ENCODE measurements around the gene WHRN. TPM values are rescaled to one million over a fixed set of nuclear protein-coding genes. Genes with fewer than 3 reads are reported as not detected.

Gene WHRN
- total and polyA plus RNA-seq, 2 donors (not counting 1 experiment from before 2014, with no cell fraction given) = 19.4 to 95.7 TPM

- DNase-seq (no peak), ATAC-seq (ENCODE audit: low read depth) (no peak)
- Mint-ChIP-seq H3K4me1 (peaks cover 15% of the 10 kb centered on the region), H3K4me3 (no peak overlapping the region), H3K27me3 (no peaks in the 10 kb centered on the region), H3K9me3 (ENCODE audit: insufficient read depth) (no peaks in the 10 kb centered on the region), H3K27ac (peak overlapping the region; percentile 72)
- no peaks in the 10 kb centered on the region for H3K27me3 ChIP-seq (replicated peaks in 1 of 4; ENCODE audit: control extremely low read depth in 1 of 4, control insufficient read depth in 3 of 4, insufficient read depth in 4 of 4, low read length in 3 of 4)
- peak overlapping the region; percentile 6 to 41 for H3K27ac ChIP-seq (ENCODE audit: low read length in 2 of 2)
- H2AFZ ChIP-seq (ENCODE audit: insufficient read depth, low read depth, low read length, poor library complexity, severe bottlenecking) = no peak overlapping the region
- no peaks in the 10 kb centered on the region for H3K9me3 ChIP-seq (ENCODE audit: control extremely low read depth in 1 of 3, control insufficient read depth in 2 of 3, insufficient read depth in 1 of 3, low read length in 2 of 3)
- H4K20me1 ChIP-seq (ENCODE audit: control insufficient read depth, insufficient read depth, low read length, poor library complexity, severe bottlenecking) = peaks cover 70% of the 10 kb centered on the region
- peaks cover 4 to 14% of the 10 kb centered on the region in 2 donors for H3K4me1 ChIP-seq (ENCODE audit: control insufficient read depth in 2 of 2, insufficient read depth in 2 of 2, low read length in 2 of 2)
- ChIA-PET POLR2A (no interaction called here), CTCF (no interaction called here)
- H3K79me2 ChIP-seq (ENCODE audit: control insufficient read depth, insufficient read depth, low read length) = peaks cover 68% of the 10 kb centered on the region
- intact Hi-C loops (cut with micrococcal nuclease) = no loop called here
- H3K4me3 ChIP-seq (ENCODE audit: control extremely low read depth in 1 of 5, extremely low read depth in 1 of 5, insufficient read depth in 1 of 5, low read depth in 2 of 5, low read length in 4 of 5) = no peak overlapping the region
- no peak overlapping the region for H3K4me2 ChIP-seq (replicated peaks; ENCODE audit: low read depth, low read length, poor library complexity, severe bottlenecking)
- H3K36me3 ChIP-seq (replicated peaks in 1 of 2; ENCODE audit: control extremely low read depth in 1 of 2, control insufficient read depth in 1 of 2, extremely low read depth in 1 of 2, insufficient read depth in 2 of 2, low read length in 1 of 2) = peaks cover 10 to 93% of the 10 kb centered on the region in 2 experiments
- WGBS (ENCODE audit: insufficient coverage) = 94% methylated on average over 9 of the region's 9 CpGs
- H3K9ac ChIP-seq (ENCODE audit: low read length) = no peak overlapping the region
- TF ChIP-seq EZH2 (IDR thresholded peaks at IDR 0.05; ENCODE audit: borderline replicate concordance, insufficient read depth, low read depth, low read length, poor library complexity, severe bottlenecking) (no peak), CTCF (IDR thresholded peaks at IDR 0.05) (no peak)
These were observed 147.4 kb downstream of the WHRN start for GRCh38 chr9:114357911-114358328.

- Histone ChIP-seq H3K27me3 (replicated peaks in 1 of 4; ENCODE audit: control extremely low read depth in 1 of 4, control insufficient read depth in 3 of 4, insufficient read depth in 4 of 4, low read length in 3 of 4) (no peaks in the 10 kb centered on the region), H3K4me1 (ENCODE audit: control insufficient read depth in 2 of 2, insufficient read depth in 2 of 2, low read length in 2 of 2) (peaks cover 0 to 9% of the 10 kb centered on the region in 2 donors), H3K79me2 (ENCODE audit: control insufficient read depth, insufficient read depth, low read length) (peaks cover 63% of the 10 kb centered on the region), H3K27ac (ENCODE audit: low read length in 2 of 2) (peak overlapping the region in 1 of 2 donors; percentile 7), H3K36me3 (replicated peaks in 1 of 2; ENCODE audit: control extremely low read depth in 1 of 2, control insufficient read depth in 1 of 2, extremely low read depth in 1 of 2, insufficient read depth in 2 of 2, low read length in 1 of 2) (peaks cover 10 to 92% of the 10 kb centered on the region in 2 experiments), H3K4me2 (replicated peaks; ENCODE audit: low read depth, low read length, poor library complexity, severe bottlenecking) (no peak overlapping the region), H2AFZ (ENCODE audit: insufficient read depth, low read depth, low read length, poor library complexity, severe bottlenecking) (no peak overlapping the region), H3K9me3 (ENCODE audit: control extremely low read depth in 1 of 3, control insufficient read depth in 2 of 3, insufficient read depth in 1 of 3, low read length in 2 of 3) (no peaks in the 10 kb centered on the region), H3K4me3 (ENCODE audit: control extremely low read depth in 1 of 5, extremely low read depth in 1 of 5, insufficient read depth in 1 of 5, low read depth in 2 of 5, low read length in 4 of 5) (no peak overlapping the region), H4K20me1 (ENCODE audit: control insufficient read depth, insufficient read depth, low read length, poor library complexity, severe bottlenecking) (peaks cover 67% of the 10 kb centered on the region), H3K9ac (ENCODE audit: low read length) (no peak overlapping the region)
- ChIA-PET POLR2A (no interaction called here), CTCF (no interaction called here)
- Mint-ChIP-seq H3K4me1 (peaks cover 13% of the 10 kb centered on the region), H3K27ac (peak overlapping the region; percentile 68), H3K4me3 (no peak overlapping the region), H3K9me3 (ENCODE audit: insufficient read depth) (no peaks in the 10 kb centered on the region), H3K27me3 (no peaks in the 10 kb centered on the region)
- DNase-seq = no peak
- WGBS (ENCODE audit: insufficient coverage) = 95% methylated on average over 4 of the region's 6 CpGs
- intact Hi-C loops (cut with micrococcal nuclease) = no loop called here
- no peak for ATAC-seq (ENCODE audit: low read depth)
- TF ChIP-seq CTCF (IDR thresholded peaks at IDR 0.05) (no peak), EZH2 (IDR thresholded peaks at IDR 0.05; ENCODE audit: borderline replicate concordance, insufficient read depth, low read depth, low read length, poor library complexity, severe bottlenecking) (no peak)
These were observed 147.9 kb downstream of the WHRN start for GRCh38 chr9:114357360-114357759.
